ENCODE results near the gene PPP4R2. TPM values are rescaled to one million over a fixed set of nuclear protein-coding genes. Genes with fewer than 3 reads are reported as not detected.

Gene PPP4R2
- total and polyA plus RNA-seq, 4 donors: 17.1 to 105 (median 38.0) TPM

DNA sequence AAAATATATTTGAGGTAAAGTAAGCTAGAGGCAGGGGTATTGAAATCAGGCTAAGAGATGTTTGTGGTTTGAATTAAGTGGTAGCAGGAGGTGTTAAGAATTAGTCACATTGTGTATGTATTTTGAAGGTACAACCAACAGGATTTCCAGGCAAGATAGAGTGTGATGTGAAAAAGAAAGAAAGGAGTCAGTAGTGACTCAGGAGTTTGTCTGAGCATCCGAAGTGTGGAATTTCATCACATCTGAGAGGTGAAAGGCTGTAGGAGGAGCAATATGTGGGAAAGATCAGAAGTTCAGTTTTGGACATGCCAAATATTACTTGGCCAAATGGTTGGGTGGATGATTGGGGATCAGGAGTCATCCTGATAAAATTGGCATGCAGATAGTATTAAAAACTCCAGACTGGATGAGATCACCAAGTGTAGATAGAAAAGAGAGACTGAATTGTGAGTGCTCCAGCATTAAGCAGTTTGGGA lies 32.7 kb downstream of the PPP4R2 start:
- Histone ChIP-seq H3K27me3 (ENCODE audit: control insufficient read depth in 3 of 3, insufficient read depth in 3 of 3, low read length in 2 of 3) (no peaks in the 10 kb centered on the region), H3K36me3 (ENCODE audit: control insufficient read depth in 4 of 4, insufficient read depth in 4 of 4, low read length in 4 of 4) (peaks cover 0 to 2% (median under 1%) of the 10 kb centered on the region in 4 donors), H3K9me3 (ENCODE audit: control insufficient read depth in 4 of 4, insufficient read depth in 3 of 4, low read length in 3 of 4) (no peaks in the 10 kb centered on the region), H3K27ac (ENCODE audit: low read depth in 1 of 2, low read length in 1 of 2) (peak overlapping the region in 1 of 2 donors; percentile 24), H3K4me3 (no peak overlapping the region), H3K4me1 (ENCODE audit: control insufficient read depth in 5 of 5, insufficient read depth in 5 of 5, low read length in 5 of 5) (peaks cover 0 to 33% (median 6%) of the 10 kb centered on the region in 5 donors), H3K9ac (ENCODE audit: insufficient read depth in 1 of 2, low read length in 2 of 2) (no peak overlapping the region)
- ATAC-seq (ENCODE audit: insufficient read depth, low FRiP score) (peak; percentile 76), DNase-seq (no peak)
- 20 to 36% methylated on average over 1 of the region's 1 CpG for WGBS, 2 donors
- TF ChIP-seq, protein P1, sequence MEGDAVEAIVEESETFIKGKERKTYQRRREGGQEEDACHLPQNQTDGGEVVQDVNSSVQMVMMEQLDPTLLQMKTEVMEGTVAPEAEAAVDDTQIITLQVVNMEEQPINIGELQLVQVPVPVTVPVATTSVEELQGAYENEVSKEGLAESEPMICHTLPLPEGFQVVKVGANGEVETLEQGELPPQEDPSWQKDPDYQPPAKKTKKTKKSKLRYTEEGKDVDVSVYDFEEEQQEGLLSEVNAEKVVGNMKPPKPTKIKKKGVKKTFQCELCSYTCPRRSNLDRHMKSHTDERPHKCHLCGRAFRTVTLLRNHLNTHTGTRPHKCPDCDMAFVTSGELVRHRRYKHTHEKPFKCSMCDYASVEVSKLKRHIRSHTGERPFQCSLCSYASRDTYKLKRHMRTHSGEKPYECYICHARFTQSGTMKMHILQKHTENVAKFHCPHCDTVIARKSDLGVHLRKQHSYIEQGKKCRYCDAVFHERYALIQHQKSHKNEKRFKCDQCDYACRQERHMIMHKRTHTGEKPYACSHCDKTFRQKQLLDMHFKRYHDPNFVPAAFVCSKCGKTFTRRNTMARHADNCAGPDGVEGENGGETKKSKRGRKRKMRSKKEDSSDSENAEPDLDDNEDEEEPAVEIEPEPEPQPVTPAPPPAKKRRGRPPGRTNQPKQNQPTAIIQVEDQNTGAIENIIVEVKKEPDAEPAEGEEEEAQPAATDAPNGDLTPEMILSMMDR (IDR thresholded peaks at IDR 0.05; ENCODE audit: control extremely low read depth, extremely low read depth): no peak

DNA sequence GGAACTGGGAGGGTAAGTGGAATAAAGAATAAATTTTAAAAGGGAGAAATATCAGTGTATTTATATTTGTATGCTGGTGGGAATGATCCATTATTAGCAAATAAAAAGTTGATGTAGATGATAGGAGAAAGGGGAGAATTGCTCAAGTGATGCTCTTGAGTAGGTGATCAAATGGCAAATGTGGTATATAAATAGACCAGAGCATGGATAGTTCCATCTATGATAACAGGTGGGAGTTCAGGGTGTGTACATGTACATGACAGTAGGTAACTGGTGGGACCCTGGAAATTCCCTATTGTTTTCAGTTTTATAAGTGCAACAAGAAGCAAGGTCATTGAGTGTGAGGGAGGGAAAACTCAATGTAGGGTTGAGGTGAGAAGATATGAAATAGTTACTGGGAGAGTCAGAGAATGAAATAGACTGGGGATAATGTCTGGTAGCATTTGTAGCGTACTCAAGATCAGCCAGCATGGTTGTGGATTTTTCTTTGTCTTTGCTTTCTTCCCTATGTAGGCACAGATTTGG lies 33.5 kb downstream of the PPP4R2 start:
- peaks cover 0 to 35% (median 6%) of the 10 kb centered on the region in 5 donors for H3K4me1 ChIP-seq (ENCODE audit: control insufficient read depth in 5 of 5, insufficient read depth in 5 of 5, low read length in 5 of 5)
- peak overlapping the region in 1 of 2 donors; percentile 60 for H3K27ac ChIP-seq (ENCODE audit: low read depth in 1 of 2, low read length in 1 of 2)
- no peak overlapping the region for H3K9ac ChIP-seq (ENCODE audit: insufficient read depth in 1 of 2, low read length in 2 of 2)
- peaks cover 0 to 2% (median 2%) of the 10 kb centered on the region in 4 donors for H3K36me3 ChIP-seq (ENCODE audit: control insufficient read depth in 4 of 4, insufficient read depth in 4 of 4, low read length in 4 of 4)
- no peak overlapping the region for H3K4me3 ChIP-seq
- no peaks in the 10 kb centered on the region for H3K27me3 ChIP-seq (ENCODE audit: control insufficient read depth in 3 of 3, insufficient read depth in 3 of 3, low read length in 2 of 3)
- TF ChIP-seq, protein P1 (IDR thresholded peaks at IDR 0.05; ENCODE audit: control extremely low read depth, extremely low read depth): no peak
- no peaks in the 10 kb centered on the region for H3K9me3 ChIP-seq (ENCODE audit: control insufficient read depth in 4 of 4, insufficient read depth in 3 of 4, low read length in 3 of 4)
- ATAC-seq (ENCODE audit: insufficient read depth, low FRiP score) (no peak), DNase-seq (no peak)
- WGBS, 2 donors: 94 to 97% methylated on average over 1 of the region's 1 CpG

GRCh38 chr3:73031573-73032103 lies 35.0 kb downstream of the PPP4R2 start:
- H3K9me3 ChIP-seq (ENCODE audit: control insufficient read depth in 4 of 4, insufficient read depth in 3 of 4, low read length in 3 of 4): no peaks in the 10 kb centered on the region
- H3K9ac ChIP-seq (ENCODE audit: insufficient read depth in 1 of 2, low read length in 2 of 2): no peak overlapping the region
- DNase-seq (no peak), ATAC-seq (ENCODE audit: insufficient read depth, low FRiP score) (no peak)
- no peak overlapping the region for H3K27ac ChIP-seq (ENCODE audit: low read depth in 1 of 2, low read length in 1 of 2)
- H3K36me3 ChIP-seq (ENCODE audit: control insufficient read depth in 4 of 4, insufficient read depth in 4 of 4, low read length in 4 of 4): peaks cover 0 to 4% (median 2%) of the 10 kb centered on the region in 4 donors
- no peaks in the 10 kb centered on the region for H3K27me3 ChIP-seq (ENCODE audit: control insufficient read depth in 3 of 3, insufficient read depth in 3 of 3, low read length in 2 of 3)
- H3K4me1 ChIP-seq (ENCODE audit: control insufficient read depth in 5 of 5, insufficient read depth in 5 of 5, low read length in 5 of 5): peaks cover 0 to 37% (median 6%) of the 10 kb centered on the region in 5 donors
- 49 to 58% methylated on average over 2 of the region's 2 CpGs for WGBS, 2 donors
- no peak overlapping the region for H3K4me3 ChIP-seq
- TF ChIP-seq, protein P1 (IDR thresholded peaks at IDR 0.05; ENCODE audit: control extremely low read depth, extremely low read depth): no peak
